Posterior vena cava (tissue), 2 donors: ENCODE data around the gene TBC1D13. TPM values are rescaled to one million over a fixed set of nuclear protein-coding genes. Genes with fewer than 3 reads are reported as not detected.

Source experiments
- DNase-seq: peaks from one replicate; pipeline ENCODE4 v3.0.0-alpha.2; 2020; ENCODE audit warnings: low spot score
- intact Hi-C, 2 donors: fragments of 100-400 bp; cut with DNase I; formaldehyde crosslinking; loops; one replicate each; pipeline versions ENCODE4 v1.14.1 to v1.14.2; 2022 to 2023
- total RNA-seq, 2 donors: library from RNA; stranded (reverse); fragmentation: NEBNext Ultra II Directional; extraction: Animal tissue kit (Norgen Biotek cat#: 25700); gene quantifications; one replicate each; pipeline ENCODE4 v1.2.1, GENCODE V29; 2021
- donor health status: DM: yes; HTN: yes; CAD: no.
- donor health status: DM: yes; HTN: yes; CAD: no.

TBC1D13 gene
- total RNA-seq, 2 donors from 2014 or later = 19.2 to 21.3 TPM

GRCh38 chr9:128818839-128819715 lies 32.0 kb downstream of the TBC1D13 start:
- DNase-seq = peak; percentile 87
- intact Hi-C loops = no loop called here

- intact Hi-C loops = no loop called here
- DNase-seq = no peak
Observed at GRCh38 chr9:128819716-128820664, 32.9 kb downstream of the TBC1D13 start.

DNA sequence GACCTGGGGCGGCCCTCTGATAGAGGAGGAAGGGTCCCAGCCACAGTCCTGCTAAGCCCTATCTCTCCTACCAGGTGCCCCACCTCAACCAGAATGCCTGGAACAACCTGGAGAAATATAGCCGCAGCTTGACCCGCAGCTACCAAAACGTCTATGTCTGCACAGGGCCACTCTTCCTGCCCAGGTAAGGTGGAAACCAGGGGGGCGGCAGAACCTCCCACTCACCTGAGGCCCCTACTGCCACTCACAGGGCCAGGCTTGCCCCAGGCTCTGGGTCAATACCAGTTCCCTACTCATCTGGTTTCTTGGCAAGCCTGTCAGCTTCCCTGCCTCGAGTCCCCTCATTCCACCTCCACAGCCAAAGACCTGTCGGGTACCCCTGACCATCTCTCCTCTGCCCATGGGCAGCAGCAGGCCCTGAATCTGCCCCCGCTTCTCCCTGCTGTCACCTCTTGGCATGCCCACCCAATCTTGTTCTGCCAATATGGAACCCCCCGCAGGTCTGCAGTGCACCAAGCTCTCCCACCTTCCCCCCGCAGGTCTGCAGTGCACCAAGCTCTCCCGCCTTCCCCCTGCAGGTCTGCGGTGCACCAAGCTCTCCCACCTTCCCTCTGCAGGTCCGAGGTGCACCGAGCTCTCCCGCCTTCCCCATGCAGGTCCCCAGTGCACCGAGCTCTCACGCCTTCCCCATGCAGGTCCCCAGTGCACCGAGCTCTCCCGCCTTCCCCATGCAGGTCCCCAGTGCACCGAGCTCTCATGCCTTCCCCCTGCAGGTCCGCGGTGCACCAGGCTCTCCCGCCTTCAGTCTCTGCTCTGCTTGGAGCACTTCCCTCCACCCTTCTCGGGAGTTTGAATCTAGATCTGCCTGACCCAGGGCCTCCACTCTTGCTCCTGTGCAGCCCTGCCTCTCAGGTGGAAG lies 33.9 kb downstream of the TBC1D13 start:
- intact Hi-C loops = no loop called here
- no peak for DNase-seq

DNA sequence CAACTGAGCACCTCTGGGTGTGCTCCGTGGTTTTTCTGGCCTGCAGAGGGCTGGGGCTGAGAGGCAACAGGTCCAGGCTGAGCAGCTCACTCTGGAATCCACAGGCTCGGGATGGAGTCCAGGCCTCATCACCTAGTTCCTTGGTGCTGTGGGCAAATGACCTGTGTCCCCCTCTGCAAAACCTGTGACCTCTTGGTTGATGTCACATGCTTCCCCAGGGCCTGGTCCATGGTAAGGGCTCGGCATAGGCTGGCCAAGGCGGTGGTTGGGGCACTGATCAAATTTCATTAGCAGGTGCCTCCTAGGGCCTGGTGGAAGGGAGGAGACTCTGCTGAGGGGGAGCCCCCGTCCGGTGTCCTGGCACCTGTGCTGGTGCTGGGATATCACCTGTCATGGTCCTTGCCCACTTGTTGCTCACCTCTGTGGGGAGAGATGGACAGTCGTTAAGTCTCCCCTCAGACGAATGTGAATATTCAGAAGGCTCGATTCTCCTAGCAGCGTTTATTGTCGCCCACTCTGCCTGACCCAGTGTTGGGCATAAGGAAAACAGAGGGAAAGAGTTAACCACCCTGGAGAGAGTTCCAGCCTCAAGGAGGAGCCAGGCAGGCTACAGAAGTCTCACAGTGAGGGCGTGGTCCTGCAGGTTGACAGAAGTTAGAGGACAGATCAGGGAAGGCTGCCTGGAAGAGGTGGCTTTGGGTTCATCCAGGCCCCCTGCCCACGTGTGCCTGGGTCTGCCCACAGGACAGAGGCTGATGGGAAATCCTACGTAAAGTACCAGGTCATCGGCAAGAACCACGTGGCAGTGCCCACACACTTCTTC lies 34.7 kb downstream of the TBC1D13 start:
- no peak for DNase-seq
- intact Hi-C loops = no loop called here

DNA sequence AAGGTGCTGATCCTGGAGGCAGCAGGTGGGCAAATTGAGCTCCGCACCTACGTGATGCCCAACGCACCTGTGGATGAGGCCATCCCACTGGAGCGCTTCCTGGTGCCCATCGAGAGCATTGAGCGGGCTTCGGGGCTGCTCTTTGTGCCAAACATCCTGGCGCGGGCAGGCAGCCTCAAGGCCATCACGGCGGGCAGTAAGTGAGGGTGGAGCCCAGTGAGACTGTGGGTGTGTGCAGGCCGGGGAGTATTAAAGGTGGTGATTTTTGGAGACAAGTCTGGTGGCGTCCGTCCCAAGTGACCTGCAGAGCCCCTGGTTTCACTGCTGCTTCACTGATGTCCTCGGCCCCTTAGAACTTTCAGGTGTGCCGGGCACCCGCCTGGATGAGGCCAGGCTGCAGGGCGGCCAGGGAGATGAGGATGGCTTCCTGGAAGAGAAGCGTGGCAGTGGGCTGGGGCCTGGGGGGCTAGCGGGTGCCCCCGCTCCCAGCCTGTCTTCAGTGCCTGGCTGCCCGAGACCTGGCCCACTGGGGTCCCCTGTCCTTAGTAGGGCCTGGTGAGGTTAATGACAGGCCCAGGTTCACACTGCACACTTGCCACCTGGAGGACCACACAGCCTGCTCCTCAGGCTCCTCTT lies 35.5 kb downstream of the TBC1D13 start:
- no peak for DNase-seq
- intact Hi-C loops = no loop called here

- intact Hi-C loops = no loop called here
- no peak for DNase-seq
Observed at GRCh38 chr9:128823362-128823902, 36.4 kb downstream of the TBC1D13 start.

DNA sequence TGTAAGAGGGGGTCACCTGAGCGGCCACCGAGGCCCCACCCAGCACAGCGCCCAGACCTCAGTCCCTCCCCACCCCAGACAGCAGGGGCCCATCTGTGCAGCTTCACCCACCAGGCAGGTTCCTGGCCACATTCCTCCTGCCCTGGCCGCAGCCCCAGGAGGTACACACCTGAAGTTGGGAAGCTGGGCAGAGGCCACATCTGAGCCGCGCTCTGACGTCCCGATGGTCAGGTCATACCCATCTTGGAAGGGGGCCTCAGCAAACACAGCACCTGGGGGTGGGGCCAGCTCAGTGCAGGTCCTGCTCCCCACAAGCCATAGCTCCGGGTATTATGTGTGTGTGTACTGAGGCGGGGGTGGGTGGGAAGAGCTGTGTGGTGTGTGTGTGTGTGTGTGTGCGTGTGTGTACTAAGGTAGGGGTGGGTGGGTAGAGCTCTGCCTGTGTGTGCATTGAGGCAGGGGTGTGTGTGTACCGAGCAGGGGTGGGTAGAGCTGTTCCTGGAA lies 36.9 kb downstream of the TBC1D13 start:
- DNase-seq = no peak
- intact Hi-C loops = no loop called here

DNA sequence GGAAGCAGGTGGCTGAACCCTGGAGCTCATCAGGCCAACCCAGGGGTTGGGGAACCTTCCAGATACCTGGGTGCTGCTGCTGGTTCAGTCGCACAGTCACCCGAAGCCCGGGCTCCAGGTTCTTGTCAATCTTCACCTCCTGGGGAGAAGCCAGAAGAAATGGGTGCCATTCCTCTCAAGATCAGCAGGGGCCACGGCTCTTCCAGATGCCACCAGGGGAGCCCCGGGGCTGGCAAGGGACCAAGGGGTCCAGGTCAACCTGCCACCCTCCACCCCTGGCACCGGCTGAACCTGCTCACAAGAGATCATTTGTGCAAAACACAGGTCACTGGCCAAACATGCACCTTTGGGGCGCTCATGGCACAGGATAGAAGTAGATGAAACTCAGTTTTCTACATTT lies 37.9 kb downstream of the TBC1D13 start:
- intact Hi-C loops = no loop called here
- no peak for DNase-seq

- no peak for DNase-seq
- intact Hi-C loops = no loop called here
Observed at GRCh38 chr9:128825923-128826700, 39.1 kb downstream of the TBC1D13 start.

DNA sequence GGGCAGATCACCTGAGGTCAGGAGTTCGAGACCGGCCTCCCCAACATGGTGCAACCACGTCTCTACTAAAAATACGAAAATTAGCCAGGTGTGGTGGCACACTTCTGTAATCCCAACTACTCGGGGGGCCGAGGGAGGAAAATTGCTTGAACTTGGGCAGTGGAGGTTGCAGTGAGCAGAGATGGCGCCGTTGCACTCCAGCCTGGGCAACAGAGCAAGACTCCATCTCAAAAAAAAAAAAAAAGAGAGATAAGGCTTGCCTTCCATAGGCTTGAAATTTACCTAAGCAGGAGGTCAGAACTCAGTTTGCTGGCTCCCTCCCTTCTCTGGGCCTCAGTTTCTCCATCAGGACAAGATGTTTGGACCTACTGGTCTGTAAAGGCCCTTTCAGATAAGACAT lies 41.2 kb downstream of the TBC1D13 start:
- intact Hi-C loops = no loop called here
- DNase-seq = no peak

- intact Hi-C loops = no loop called here
- no peak for DNase-seq
Observed at GRCh38 chr9:128828719-128829452, 41.8 kb downstream of the TBC1D13 start.

DNA sequence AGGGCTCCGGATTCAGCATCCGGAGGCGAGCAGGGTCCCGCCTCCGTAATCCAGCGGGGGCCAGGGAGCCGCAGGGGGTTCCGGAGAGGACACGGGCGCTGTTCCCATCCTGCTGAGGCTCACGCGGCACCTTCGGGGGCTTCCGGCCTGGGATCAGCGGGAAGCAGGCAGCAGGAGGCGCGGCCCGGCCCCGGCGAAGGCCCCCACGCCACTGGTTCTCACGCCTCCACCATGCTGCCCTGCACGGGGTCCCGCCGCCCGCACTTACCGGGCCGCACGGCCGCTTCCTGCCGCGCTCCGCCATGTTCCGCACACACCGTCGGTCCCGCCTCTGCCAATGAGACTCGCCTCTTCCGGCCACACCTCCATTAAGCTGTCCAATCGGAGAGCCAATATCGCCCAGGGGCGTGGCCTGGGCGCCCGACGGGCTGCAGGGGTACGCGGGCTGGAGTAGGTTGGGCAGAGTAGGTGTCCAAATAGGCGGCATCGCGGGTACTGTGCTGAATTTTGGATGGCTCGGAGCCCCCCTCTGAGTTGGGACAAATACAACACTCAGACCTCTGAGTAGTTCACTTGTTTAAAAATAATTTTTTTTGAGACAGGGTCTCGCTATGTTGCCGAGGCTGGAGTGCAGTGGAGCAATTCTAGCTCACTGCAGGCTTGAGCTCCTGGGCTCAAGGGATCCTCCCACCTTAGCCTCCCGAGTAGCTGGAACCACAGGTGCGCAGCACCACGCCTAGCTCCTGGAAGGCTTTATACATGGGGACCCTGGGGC lies 42.6 kb downstream of the TBC1D13 start, which contains the start of gene SPOUT1:
Gene SPOUT1 (minus strand): TSS at position 318 of the 775 bp plus-strand sequence. CDS start 14 bp downstream, at position 304.
- DNase-seq = peak; percentile 97
- intact Hi-C loops = no loop called here

- no peak for DNase-seq
- intact Hi-C loops = no loop called here
Observed at GRCh38 chr9:128833696-128834095, 46.6 kb downstream of the TBC1D13 start.

DNA sequence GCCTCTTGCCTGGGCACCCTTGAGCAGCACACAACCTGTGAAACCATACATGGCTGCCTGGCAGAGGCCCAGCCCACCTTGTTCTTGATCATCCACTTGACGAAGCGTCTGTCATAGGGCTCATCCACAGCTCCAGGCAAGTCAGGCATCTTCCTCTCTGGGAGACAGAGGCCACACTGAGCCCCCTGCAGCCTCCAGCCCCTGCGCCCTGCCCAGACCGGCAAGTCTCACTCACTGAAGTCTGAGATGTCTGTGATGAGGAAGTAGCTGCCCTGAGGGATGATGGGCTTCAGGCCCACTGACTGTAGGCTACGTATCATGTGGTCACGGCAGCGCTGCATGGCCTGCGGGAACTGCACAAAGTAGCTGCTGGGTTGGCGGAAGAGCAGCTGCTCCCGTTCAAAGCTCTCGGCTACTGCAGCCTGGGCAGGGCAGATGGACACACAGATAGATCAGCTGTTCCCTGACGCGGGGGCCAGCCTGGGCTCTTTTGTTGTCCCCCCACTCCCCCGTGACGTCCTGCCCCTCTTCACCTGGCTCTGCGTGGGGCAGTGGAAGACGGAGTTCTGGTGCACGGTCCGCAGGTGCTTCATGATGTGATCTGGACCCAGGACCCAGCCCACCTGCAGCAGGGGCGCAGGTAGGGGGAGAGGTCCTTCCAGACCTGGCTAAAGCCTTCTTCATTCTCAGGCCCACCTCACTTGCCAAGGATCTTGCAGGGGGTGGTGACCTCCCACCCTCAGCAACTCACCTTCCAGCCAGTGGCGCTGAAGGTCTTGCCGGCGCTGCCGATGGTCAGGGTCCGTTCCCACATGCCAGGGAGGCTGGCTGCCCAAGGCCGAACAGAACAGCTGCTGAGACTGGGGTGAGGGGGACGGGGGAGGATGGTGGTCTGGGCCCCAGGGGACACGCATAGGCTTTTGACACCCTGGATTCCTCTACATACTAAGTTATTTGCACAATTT lies 48.5 kb downstream of the TBC1D13 start:
- intact Hi-C loops = no loop called here
- no peak for DNase-seq
